Tibial artery (tissue), 4 donors: ENCODE data around the gene TDRD9.

ENCODE experiments used
- DNase-seq, 2 donors: peaks; one replicate each; pipeline ENCODE4 v3.0.0-alpha.2; 2019
- H3K27ac ChIP-seq, 2 donors: fragments of 200-600 bp; sonication (generic) in 1 of 2; 1 replicate in 1 of 2; 2 replicates in 1 of 2; pipeline ENCODE4 v1.5.1; 2018 to 2019; ENCODE audit warnings: mild to moderate bottlenecking in 1 of 2
- H3K27me3 ChIP-seq, 2 donors: fragments of 200-600 bp; sonication (generic) in 1 of 2; one replicate each; pipeline versions ENCODE4 v1.5.1 to v1.6.0; 2016 to 2019
- H3K36me3 ChIP-seq, 3 donors: fragments of 200-600 bp; sonication (generic) in 2 of 3; one replicate each; pipeline ENCODE4 v1.5.1; 2016 to 2019; ENCODE audit warnings: mild to moderate bottlenecking in 2 of 3
- H3K4me1 ChIP-seq, 4 donors: fragments of 200-600 bp; sonication (generic) in 2 of 4; 1 replicate in 3 of 4; 2 replicates in 1 of 4; pipeline ENCODE4 v1.5.1; 2016 to 2019
- H3K4me3 ChIP-seq, 2 donors: fragments of 200-600 bp; sonication (generic) in 1 of 2; 1 replicate in 1 of 2; 2 replicates in 1 of 2; pipeline ENCODE4 v1.5.1; 2018 to 2019; ENCODE audit warnings: mild to moderate bottlenecking in 2 of 2
- H3K9me3 ChIP-seq, 3 donors: fragments of 200-600 bp; sonication (generic) in 1 of 3; one replicate each; pipeline ENCODE4 v1.5.1; 2016 to 2019
- CTCF ChIP-seq, 2 experiments: fragments of 200-600 bp in 1 of 2; fragments of 450-650 bp in 1 of 2; IDR thresholded peaks; one replicate each; pipeline ENCODE4 v1.5.1; 2017 to 2019; ENCODE audit warnings: antibody characterized with exemption in 2 of 2, mild to moderate bottlenecking in 1 of 2, moderate library complexity in 1 of 2
- intact Hi-C: fragments of 100-400 bp; cut with DNase I; formaldehyde crosslinking; loops from one replicate; pipeline ENCODE4 v1.15.0; 2023; ENCODE audit warnings: low total_unique reads

Gene TDRD9

GRCh38 chr14:103928011-103928890 is at the start of gene TDRD9:
Gene TDRD9, plus strand, starts transcription at chr14:103928456. Its CDS starts 54 bp downstream, at chr14:103928510.
- peaks cover 0 to 32% of the 10 kb centered on the region in 2 donors for H3K27me3 ChIP-seq
- no peak for TF ChIP-seq CTCF (IDR thresholded peaks at IDR 0.05)
- H3K4me1 ChIP-seq = no peaks in the 10 kb centered on the region
- no peak within 1 kb of the TSS for H3K4me3 ChIP-seq
- intact Hi-C loops = no loop called here
- H3K27ac ChIP-seq = no peak within 1 kb of the TSS
- H3K9me3 ChIP-seq = no peaks in the 10 kb centered on the region
- no peaks in the 10 kb centered on the region for H3K36me3 ChIP-seq
- DNase-seq = peak in 1 of 2 donors; percentile 43

GRCh38 chr14:103879118-103879569 is 49.1 kb upstream of the TDRD9 start:
- peaks cover 0 to 21% (median 19%) of the 10 kb centered on the region in 4 donors for H3K4me1 ChIP-seq
- intact Hi-C loops = no loop called here
- H3K36me3 ChIP-seq = no peaks in the 10 kb centered on the region
- no peaks in the 10 kb centered on the region for H3K27me3 ChIP-seq
- no peak for TF ChIP-seq CTCF (IDR thresholded peaks at IDR 0.05)
- H3K27ac ChIP-seq = no peak overlapping the region
- no peaks in the 10 kb centered on the region for H3K9me3 ChIP-seq
- H3K4me3 ChIP-seq = no peak overlapping the region
- DNase-seq = no peak

GRCh38 chr14:103879570-103880347 is 48.5 kb upstream of the TDRD9 start:
- intact Hi-C loops = no loop called here
- no peak for TF ChIP-seq CTCF (IDR thresholded peaks at IDR 0.05)
- peaks cover 0 to 21% (median 19%) of the 10 kb centered on the region in 4 donors for H3K4me1 ChIP-seq
- H3K27ac ChIP-seq = peak overlapping the region; percentile 62 to 63
- no peaks in the 10 kb centered on the region for H3K9me3 ChIP-seq
- peak overlapping the region; percentile 32 to 49 for H3K4me3 ChIP-seq
- H3K27me3 ChIP-seq = no peaks in the 10 kb centered on the region
- no peaks in the 10 kb centered on the region for H3K36me3 ChIP-seq
- no peak for DNase-seq

GRCh38 chr14:103880348-103881267 is 47.6 kb upstream of the TDRD9 start:
- no peaks in the 10 kb centered on the region for H3K9me3 ChIP-seq
- H3K27me3 ChIP-seq = peaks cover 0 to 3% of the 10 kb centered on the region in 2 donors
- peak overlapping the region; percentile 32 to 49 for H3K4me3 ChIP-seq
- peaks cover 0 to 21% (median 19%) of the 10 kb centered on the region in 4 donors for H3K4me1 ChIP-seq
- peak; percentile 89 to 90 for DNase-seq
- intact Hi-C loops = no loop called here
- H3K27ac ChIP-seq = peak overlapping the region; percentile 62 to 63
- TF ChIP-seq CTCF (IDR thresholded peaks at IDR 0.05) = no peak
- no peaks in the 10 kb centered on the region for H3K36me3 ChIP-seq
